Measurements from ENCODE around the gene SYK. TPM values are rescaled to one million over a fixed set of nuclear protein-coding genes. Genes with fewer than 3 reads are reported as not detected.

The SYK gene
- total RNA-seq, 1 experiment from 2014 or later = 5.9 TPM

- peaks cover 4% of the 10 kb centered on the region for H3K4me1 Mint-ChIP-seq (ENCODE audit: insufficient read depth, unreplicated experiment)
- POLR2A ChIA-PET = no interaction called here
- no peak overlapping the region for H3K27ac Mint-ChIP-seq (ENCODE audit: low read depth, unreplicated experiment)
- no peaks in the 10 kb centered on the region for H3K36me3 Mint-ChIP-seq (ENCODE audit: insufficient read depth, unreplicated experiment)
- no peaks in the 10 kb centered on the region for H3K27me3 Mint-ChIP-seq (ENCODE audit: insufficient read depth, unreplicated experiment)
- BruUV-seq (replicated peaks) = no TSS peak
- intact Hi-C loops (cut with micrococcal nuclease) = no loop called here
- CTCF ChIA-PET = no interaction called here
- TF ChIP-seq CTCF (IDR thresholded peaks at IDR 0.05; ENCODE audit: unreplicated experiment) = no peak
- no peak for DNase-seq (ENCODE audit: unreplicated experiment)
- peaks cover 8% of the 10 kb centered on the region for H3K9me3 Mint-ChIP-seq (ENCODE audit: unreplicated experiment)
- no peak overlapping the region for H3K4me3 Mint-ChIP-seq (ENCODE audit: unreplicated experiment)
These were observed 98.5 kb downstream of the SYK start for GRCh38 chr9:90900130-90900529.

- DNase-seq (ENCODE audit: unreplicated experiment) = no peak
- no peak for TF ChIP-seq CTCF (IDR thresholded peaks at IDR 0.05; ENCODE audit: unreplicated experiment)
- H3K27ac Mint-ChIP-seq (ENCODE audit: low read depth, unreplicated experiment) = no peak overlapping the region
- peaks cover 8% of the 10 kb centered on the region for H3K9me3 Mint-ChIP-seq (ENCODE audit: unreplicated experiment)
- intact Hi-C loops (cut with micrococcal nuclease) = no loop called here
- CTCF ChIA-PET = no interaction called here
- peaks cover 5% of the 10 kb centered on the region for H3K4me1 Mint-ChIP-seq (ENCODE audit: insufficient read depth, unreplicated experiment)
- H3K27me3 Mint-ChIP-seq (ENCODE audit: insufficient read depth, unreplicated experiment) = no peaks in the 10 kb centered on the region
- H3K36me3 Mint-ChIP-seq (ENCODE audit: insufficient read depth, unreplicated experiment) = no peaks in the 10 kb centered on the region
- H3K4me3 Mint-ChIP-seq (ENCODE audit: unreplicated experiment) = no peak overlapping the region
- BruUV-seq (replicated peaks) = no TSS peak
- POLR2A ChIA-PET = no interaction called here
These were observed 100.3 kb downstream of the SYK start for GRCh38 chr9:90901933-90902332.

- CTCF ChIA-PET = no interaction called here
- BruUV-seq (replicated peaks) = no TSS peak
These were observed 102.3 kb downstream of the SYK start for GRCh38 chr9:90903766-90904424.

More at GRCh38 chr9:90903766-90904424, 102.3 kb downstream of the SYK start:
- POLR2A ChIA-PET = no interaction called here
- Mint-ChIP-seq H3K4me3 (ENCODE audit: unreplicated experiment) (no peak overlapping the region), H3K27ac (ENCODE audit: low read depth, unreplicated experiment) (no peak overlapping the region), H3K36me3 (ENCODE audit: insufficient read depth, unreplicated experiment) (no peaks in the 10 kb centered on the region), H3K27me3 (ENCODE audit: insufficient read depth, unreplicated experiment) (no peaks in the 10 kb centered on the region), H3K4me1 (ENCODE audit: insufficient read depth, unreplicated experiment) (peaks cover 5% of the 10 kb centered on the region), H3K9me3 (ENCODE audit: unreplicated experiment) (peaks cover 8% of the 10 kb centered on the region)
- DNase-seq (ENCODE audit: unreplicated experiment) = no peak
- no peak for TF ChIP-seq CTCF (IDR thresholded peaks at IDR 0.05; ENCODE audit: unreplicated experiment)
- intact Hi-C loops (cut with micrococcal nuclease) = no loop called here

Measured in MCF 10A (cell line).